Neural progenitor cell (in vitro differentiated cells): Measurements from ENCODE around the gene RND1.

ENCODE experiments used
- EZH2 ChIP-seq: fragments of 200-600 bp; sonication (generic); IDR thresholded peaks from 2 replicates; pipeline ENCODE4 v1.6.1; 2017; ENCODE audit warnings: antibody characterized with exemption, mild to moderate bottlenecking, moderate library complexity
- TF ChIP-seq, protein P1 (sequence below): fragments of 200-600 bp; sonication (generic); IDR thresholded peaks from 2 replicates; pipeline ENCODE4 v1.5.1; 2017; ENCODE audit warnings: antibody characterized with exemption, mild to moderate bottlenecking

- TF ChIP-seq, protein P1, sequence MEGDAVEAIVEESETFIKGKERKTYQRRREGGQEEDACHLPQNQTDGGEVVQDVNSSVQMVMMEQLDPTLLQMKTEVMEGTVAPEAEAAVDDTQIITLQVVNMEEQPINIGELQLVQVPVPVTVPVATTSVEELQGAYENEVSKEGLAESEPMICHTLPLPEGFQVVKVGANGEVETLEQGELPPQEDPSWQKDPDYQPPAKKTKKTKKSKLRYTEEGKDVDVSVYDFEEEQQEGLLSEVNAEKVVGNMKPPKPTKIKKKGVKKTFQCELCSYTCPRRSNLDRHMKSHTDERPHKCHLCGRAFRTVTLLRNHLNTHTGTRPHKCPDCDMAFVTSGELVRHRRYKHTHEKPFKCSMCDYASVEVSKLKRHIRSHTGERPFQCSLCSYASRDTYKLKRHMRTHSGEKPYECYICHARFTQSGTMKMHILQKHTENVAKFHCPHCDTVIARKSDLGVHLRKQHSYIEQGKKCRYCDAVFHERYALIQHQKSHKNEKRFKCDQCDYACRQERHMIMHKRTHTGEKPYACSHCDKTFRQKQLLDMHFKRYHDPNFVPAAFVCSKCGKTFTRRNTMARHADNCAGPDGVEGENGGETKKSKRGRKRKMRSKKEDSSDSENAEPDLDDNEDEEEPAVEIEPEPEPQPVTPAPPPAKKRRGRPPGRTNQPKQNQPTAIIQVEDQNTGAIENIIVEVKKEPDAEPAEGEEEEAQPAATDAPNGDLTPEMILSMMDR: no peak
- TF ChIP-seq EZH2: no peak
These were observed 33.2 kb downstream of the RND1 start for GRCh38 chr12:48832321-48833060.
